Epithelial cell of proximal tubule (primary cell): ENCODE results near the gene ST6GALNAC3. TPM values are rescaled to one million over a fixed set of nuclear protein-coding genes. Genes with fewer than 3 reads are reported as not detected.

Experiments
- DNase-seq: peaks from one replicate; pipeline ENCODE4 v3.0.0-alpha.2; 2011; ENCODE audit warnings: low read depth
- H3K4me3 ChIP-seq: 2 replicates; pipeline ENCODE4 v1.5.1; 2011; ENCODE audit warnings: low read depth, mild to moderate bottlenecking, low read length
- CTCF ChIP-seq: conservative IDR thresholded peaks from 2 replicates; pipeline ENCODE4 v1.5.1; 2012; ENCODE audit warnings: low read depth, mild to moderate bottlenecking, low read length
- total RNA-seq: library from RNA; depleted of rRNA; stranded (reverse); fragments of >200 nt; gene quantifications from 2 replicates; pipeline ENCODE4 v1.2.3, GENCODE V29; 2015

The ST6GALNAC3 gene
- total RNA-seq, 1 donor from 2014 or later: 0.75 TPM

GRCh38 chr1:76677416-76678405 lies 603.2 kb downstream of the ST6GALNAC3 start:
- no peak overlapping the region for H3K4me3 ChIP-seq
- DNase-seq: no peak
- TF ChIP-seq CTCF: no peak

DNA sequence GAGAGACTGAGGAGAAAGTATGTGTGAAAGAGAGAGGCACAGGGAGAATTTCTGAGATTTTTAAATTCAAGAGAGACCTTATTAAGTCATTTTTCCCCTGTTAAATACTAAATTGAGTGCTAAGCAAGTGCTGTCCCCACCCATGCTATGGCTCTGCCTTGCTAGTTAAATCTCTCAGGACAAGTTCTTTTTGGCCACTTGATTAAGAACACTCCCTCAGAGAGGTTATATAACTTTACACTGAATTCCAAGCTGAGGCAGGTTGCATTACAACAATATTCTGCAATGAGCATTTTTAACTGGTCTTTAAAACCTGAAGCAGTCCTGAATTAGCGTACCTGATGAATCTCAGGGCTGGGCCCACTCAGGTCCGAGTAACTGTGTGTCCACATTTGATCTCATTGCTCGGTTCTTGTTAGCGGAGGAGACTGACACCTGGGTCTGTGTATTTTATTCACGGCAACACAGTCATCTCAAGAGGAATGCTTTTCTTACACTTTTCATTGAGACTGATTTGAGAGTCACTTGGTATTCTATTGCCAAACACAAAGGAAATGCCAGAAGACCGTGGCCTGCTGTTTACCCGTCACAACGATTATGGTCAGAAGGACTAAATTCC lies 605.1 kb downstream of the ST6GALNAC3 start:
- TF ChIP-seq CTCF: no peak
- DNase-seq: no peak
- H3K4me3 ChIP-seq: no peak overlapping the region

GRCh38 chr1:76680651-76681050 lies 606.1 kb downstream of the ST6GALNAC3 start:
- no peak for TF ChIP-seq CTCF
- no peak for DNase-seq

DNA sequence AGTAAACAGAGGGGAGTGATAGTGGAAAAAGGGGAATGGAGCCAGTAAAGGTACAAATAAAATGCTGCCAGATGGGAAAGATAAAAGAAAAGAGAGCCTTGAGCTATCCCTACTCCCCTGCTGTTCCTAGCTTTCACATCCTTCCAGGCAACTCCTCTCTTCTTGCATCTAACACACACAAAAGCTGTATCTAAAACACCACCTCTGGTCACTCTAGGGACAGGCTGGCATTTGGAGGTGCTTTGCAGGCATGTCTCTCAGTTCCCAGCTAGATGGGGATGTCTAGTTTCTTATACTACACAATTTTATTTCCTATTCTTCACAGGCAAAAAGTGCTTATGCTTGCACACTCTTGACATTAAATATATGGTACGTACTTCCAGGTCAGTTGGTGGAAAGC lies 607.6 kb downstream of the ST6GALNAC3 start:
- no peak overlapping the region for H3K4me3 ChIP-seq
- no peak for DNase-seq
- TF ChIP-seq CTCF: no peak

More at GRCh38 chr1:76680651-76681050, 606.1 kb downstream of the ST6GALNAC3 start:
- no peak overlapping the region for H3K4me3 ChIP-seq

Other genes with a start within 250 kb of the ST6GALNAC3 start
- gene ASB17, start 142.3 kb upstream of the ST6GALNAC3 start, total RNA-seq: not detected in 2 replicates